ES-I3 (cell line): Measurements from ENCODE around the gene TNFSF10.
"Not testable (repeated sequence)": the region's sequence is repeated elsewhere in the genome, so short reads cannot be mapped to it uniquely, and the experiment has no call there.

Experiments
- H3K36me3 ChIP-seq: 2 replicates; pipeline ENCODE4 v1.6.1; 2013; ENCODE audit warnings: mild to moderate bottlenecking, low read length, control low read depth, moderate library complexity; ENCODE audit not compliant: insufficient read depth
- H3K4me1 ChIP-seq: 2 replicates; pipeline ENCODE4 v1.6.1; 2013; ENCODE audit warnings: mild to moderate bottlenecking, control low read depth, low read length; ENCODE audit not compliant: insufficient read depth
- H3K9ac ChIP-seq: 2 replicates; pipeline ENCODE4 v1.6.1; 2013; ENCODE audit warnings: low read depth, mild to moderate bottlenecking, low read length, moderate library complexity
- H3K9me3 ChIP-seq: 2 replicates; pipeline ENCODE4 v1.6.1; 2013; ENCODE audit warnings: mild to moderate bottlenecking, low read length, moderate library complexity; ENCODE audit not compliant: control insufficient read depth, insufficient read depth

Gene TNFSF10

DNA sequence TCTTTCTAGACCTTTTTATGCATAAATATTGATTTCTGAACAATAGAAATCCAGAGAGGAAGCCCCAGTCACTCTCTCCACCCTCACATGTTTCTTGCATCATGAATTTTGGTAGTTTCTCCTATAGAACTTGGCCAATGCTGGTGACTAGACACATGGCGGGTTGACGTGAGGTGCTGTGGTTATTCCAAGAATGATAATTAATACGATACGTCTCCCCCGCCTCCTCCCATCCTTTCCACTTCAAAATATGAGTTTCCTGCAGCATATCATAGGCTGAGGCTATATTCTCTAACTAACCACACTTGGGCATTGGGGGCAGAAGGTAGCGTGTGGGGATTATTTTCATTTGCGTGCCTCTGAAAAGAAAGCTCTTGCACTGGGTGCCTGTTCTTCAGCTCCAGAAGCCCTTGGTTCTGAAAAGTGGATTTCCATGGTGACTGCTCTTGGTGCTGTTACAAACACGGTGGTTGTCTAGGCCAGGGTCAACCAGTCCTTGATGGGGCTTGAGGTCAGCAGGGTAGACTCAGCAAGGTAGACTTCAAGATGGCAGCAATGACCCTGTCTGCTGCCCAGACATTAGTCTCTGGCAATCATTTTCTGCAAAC is 5.3 kb downstream of the TNFSF10 start:
- H3K9me3 ChIP-seq: no peaks in the 10 kb centered on the region
- H3K4me1 ChIP-seq: peaks cover 4% of the 10 kb centered on the region; the same call in 1 of the 2 replicates
- H3K36me3 ChIP-seq: no peaks in the 10 kb centered on the region
- no peak overlapping the region for H3K9ac ChIP-seq

- Histone ChIP-seq H3K9me3 (no peaks in the 10 kb centered on the region), H3K36me3 (no peaks in the 10 kb centered on the region), H3K4me1 (peaks cover 4% of the 10 kb centered on the region; the same call in 1 of the 2 replicates), H3K9ac (no peak overlapping the region)
Measured at GRCh38 chr3:172516318-172517214, 6.7 kb downstream of the TNFSF10 start.

- Histone ChIP-seq H3K9ac (no peak overlapping the region), H3K36me3 (no peaks in the 10 kb centered on the region), H3K9me3 (no peaks in the 10 kb centered on the region), H3K4me1 (peaks cover 4% of the 10 kb centered on the region; the same call in 1 of the 2 replicates)
Measured at GRCh38 chr3:172515130-172515918, 7.9 kb downstream of the TNFSF10 start.

GRCh38 chr3:172514678-172515077 is 8.6 kb downstream of the TNFSF10 start:
- Histone ChIP-seq H3K9me3 (no peaks in the 10 kb centered on the region), H3K9ac (no peak overlapping the region), H3K36me3 (no peaks in the 10 kb centered on the region), H3K4me1 (peaks cover 4% of the 10 kb centered on the region; the same call in 1 of the 2 replicates)

- H3K36me3 ChIP-seq: no peaks in the 10 kb centered on the region
- H3K9ac ChIP-seq: no peak overlapping the region
- H3K4me1 ChIP-seq: peaks cover 4% of the 10 kb centered on the region; the same call in 1 of the 2 replicates
- H3K9me3 ChIP-seq: no peaks in the 10 kb centered on the region
Measured at GRCh38 chr3:172513488-172513887, 9.7 kb downstream of the TNFSF10 start.

GRCh38 chr3:172511783-172512762 is 11.2 kb downstream of the TNFSF10 start:
- Histone ChIP-seq H3K9ac (no peak overlapping the region), H3K36me3 (no peaks in the 10 kb centered on the region), H3K4me1 (peaks cover 4% of the 10 kb centered on the region; the same call in 1 of the 2 replicates), H3K9me3 (no peaks in the 10 kb centered on the region)

DNA sequence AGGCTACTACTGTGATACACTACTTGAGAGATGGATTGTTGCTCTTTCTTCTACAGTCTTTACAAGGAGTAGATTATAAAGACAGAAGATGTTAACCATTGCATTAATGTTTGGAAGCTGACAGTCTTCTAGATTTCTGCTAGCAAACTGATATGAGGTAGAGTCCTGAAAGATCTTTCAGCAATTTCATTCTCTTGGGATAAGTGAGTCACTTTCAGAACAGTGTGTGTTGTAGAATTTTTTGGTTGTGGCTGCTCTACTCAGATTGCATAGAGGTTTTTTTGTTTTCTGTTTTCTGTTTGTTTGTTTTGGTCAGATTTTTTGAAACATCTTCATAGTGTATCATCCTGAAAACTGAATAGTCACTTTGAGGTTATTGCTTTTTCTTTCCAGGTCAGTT is 17.1 kb downstream of the TNFSF10 start:
- Histone ChIP-seq H3K9me3 (no peaks in the 10 kb centered on the region), H3K4me1 (no peaks in the 10 kb centered on the region), H3K36me3 (no peaks in the 10 kb centered on the region), H3K9ac (no peak overlapping the region)

GRCh38 chr3:172501540-172501939 is 21.7 kb downstream of the TNFSF10 start:
- Histone ChIP-seq H3K9ac (no peak overlapping the region), H3K36me3 (no peaks in the 10 kb centered on the region), H3K4me1 (no peaks in the 10 kb centered on the region), H3K9me3 (no peaks in the 10 kb centered on the region)

GRCh38 chr3:172490198-172490669 is 33.0 kb downstream of the TNFSF10 start:
- H3K4me1 ChIP-seq, H3K9me3 ChIP-seq, H3K36me3 ChIP-seq, H3K9ac ChIP-seq: not testable (repeated sequence)

- no peaks in the 10 kb centered on the region for H3K9me3 ChIP-seq
- no peak overlapping the region for H3K9ac ChIP-seq
- H3K4me1 ChIP-seq: no peaks in the 10 kb centered on the region
- H3K36me3 ChIP-seq: no peaks in the 10 kb centered on the region
Measured at GRCh38 chr3:172478116-172478515, 45.1 kb downstream of the TNFSF10 start.

DNA sequence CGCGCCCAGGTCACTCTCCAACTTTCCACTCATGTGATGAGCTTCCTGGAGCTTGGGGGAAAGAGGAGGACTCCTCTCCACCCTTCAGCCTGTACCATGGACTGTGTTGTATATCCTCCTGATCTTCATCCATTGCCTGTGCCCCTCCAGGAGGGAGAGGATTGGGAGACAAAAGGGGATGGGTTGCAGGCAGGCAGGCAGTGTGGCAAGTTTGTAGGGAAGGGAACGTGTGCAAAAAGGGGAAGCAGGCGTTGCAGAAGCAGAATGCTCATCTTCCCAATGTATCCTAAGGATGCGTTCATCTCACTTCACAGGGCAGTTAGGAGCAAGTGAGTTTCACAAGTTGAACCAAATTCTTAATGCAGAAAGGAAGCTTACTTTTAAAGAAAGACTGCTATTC is 46.9 kb downstream of the TNFSF10 start:
- no peaks in the 10 kb centered on the region for H3K4me1 ChIP-seq
- H3K9ac ChIP-seq: no peak overlapping the region; the same call in 1 of the 2 replicates
- H3K36me3 ChIP-seq: no peaks in the 10 kb centered on the region

DNA sequence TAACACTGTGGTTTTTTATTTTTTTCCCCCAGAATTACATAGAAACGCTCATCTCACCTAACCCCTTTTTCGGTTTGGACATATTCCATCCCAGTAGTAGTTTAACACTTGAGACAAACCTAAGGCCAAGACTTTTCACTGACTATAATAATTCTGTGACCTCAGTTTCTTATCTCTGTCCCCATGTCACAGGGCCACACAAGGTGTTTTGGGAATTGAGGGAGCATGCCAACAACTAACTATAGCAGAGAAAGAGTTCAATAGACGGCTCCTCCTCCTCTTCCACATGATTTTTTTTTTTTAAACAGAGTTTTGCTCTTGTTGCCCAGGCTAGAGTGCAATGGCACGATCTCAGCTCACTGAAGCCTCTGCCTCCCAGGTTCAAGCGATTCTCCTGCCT is 47.5 kb downstream of the TNFSF10 start:
- Histone ChIP-seq H3K36me3 (no peaks in the 10 kb centered on the region), H3K4me1 (no peaks in the 10 kb centered on the region), H3K9ac (no peak overlapping the region), H3K9me3 (no peaks in the 10 kb centered on the region)

More for the DNA sequence above, 46.9 kb downstream of the TNFSF10 start:
- no peaks in the 10 kb centered on the region for H3K9me3 ChIP-seq

- no peak overlapping the region for H3K9ac ChIP-seq
- H3K9me3 ChIP-seq: no peaks in the 10 kb centered on the region
- no peaks in the 10 kb centered on the region; the same call in 1 of the 2 replicates for H3K4me1 ChIP-seq
- no peaks in the 10 kb centered on the region for H3K36me3 ChIP-seq
Measured at GRCh38 chr3:172471903-172472302, 51.3 kb downstream of the TNFSF10 start.
